WTC11 (cell line): ENCODE data around the gene KPTN. TPM values are rescaled to one million over a fixed set of nuclear protein-coding genes. Genes with fewer than 3 reads are reported as not detected.
A peak's percentile ranks its signal among the peaks of the same experiment; 100 is the strongest.

Experiments used
- ATF1 ChIP-seq: sonication (generic); formaldehyde crosslinking; IDR thresholded peaks from 2 replicates; pipeline ENCODE4 v1.8.1; 2023; ENCODE audit warnings: mild to moderate bottlenecking, moderate library complexity, missing genetic modification reagents
- CDX4 ChIP-seq: fragments of 250-450 bp; sonication (Bioruptor Pico); IDR thresholded peaks from 2 replicates; pipeline ENCODE4 v1.9.0; 2021; ENCODE audit warnings: moderate library complexity, mild to moderate bottlenecking, inconsistent platforms, borderline replicate concordance
- CREB1 ChIP-seq: sonication (generic); formaldehyde crosslinking; IDR thresholded peaks from 2 replicates; pipeline ENCODE4 v1.8.0; 2023; ENCODE audit warnings: mild to moderate bottlenecking, missing genetic modification reagents
- CTCF ChIP-seq: fragments of 200-600 bp; IDR thresholded peaks from 2 replicates; pipeline ENCODE4 v1.8.0; 2022; ENCODE audit warnings: antibody characterized with exemption
- E2F1 ChIP-seq: sonication (generic); formaldehyde crosslinking; IDR thresholded peaks from 2 replicates; pipeline ENCODE4 v1.8.0; 2022; ENCODE audit warnings: mild to moderate bottlenecking, missing genetic modification reagents
- ERG ChIP-seq: fragments of 250-450 bp; sonication (Bioruptor Pico); IDR thresholded peaks from 2 replicates; pipeline ENCODE4 v1.8.0; 2021; ENCODE audit warnings: mild to moderate bottlenecking
- HMGXB4 ChIP-seq: sonication (generic); formaldehyde crosslinking; IDR thresholded peaks from 2 replicates; pipeline ENCODE4 v1.8.1; 2023; ENCODE audit warnings: mild to moderate bottlenecking, moderate library complexity, missing genetic modification reagents
- IRF1 ChIP-seq: sonication (generic); formaldehyde crosslinking; IDR thresholded peaks from 2 replicates; pipeline ENCODE4 v1.8.0; 2023; ENCODE audit warnings: missing genetic modification reagents
- JAZF1 ChIP-seq: fragments of 250-450 bp; sonication (Bioruptor Pico); IDR thresholded peaks from 2 replicates; pipeline ENCODE4 v1.9.0; 2021; ENCODE audit warnings: moderate library complexity, mild to moderate bottlenecking, inconsistent platforms
- MLX ChIP-seq: sonication (generic); formaldehyde crosslinking; IDR thresholded peaks from 2 replicates; pipeline ENCODE4 v1.8.1; 2023; ENCODE audit warnings: mild to moderate bottlenecking, missing genetic modification reagents, moderate library complexity
- MYBL2 ChIP-seq: sonication (generic); formaldehyde crosslinking; IDR thresholded peaks from 2 replicates; pipeline ENCODE4 v1.8.1; 2023; ENCODE audit warnings: mild to moderate bottlenecking, moderate library complexity, missing genetic modification reagents
- NFATC4 ChIP-seq: fragments of 250-450 bp; sonication (Bioruptor Pico); IDR thresholded peaks from 2 replicates; pipeline ENCODE4 v1.9.0; 2021; ENCODE audit warnings: mild to moderate bottlenecking
- NFE2L1 ChIP-seq: sonication (generic); formaldehyde crosslinking; IDR thresholded peaks from 2 replicates; pipeline ENCODE4 v1.8.1; 2023; ENCODE audit warnings: missing genetic modification reagents
- NFYB ChIP-seq: sonication (generic); formaldehyde crosslinking; conservative IDR thresholded peaks from 2 replicates; pipeline ENCODE4 v1.8.0; 2022; ENCODE audit warnings: low read depth, missing genetic modification reagents
- PREB ChIP-seq: sonication (generic); formaldehyde crosslinking; IDR thresholded peaks from 2 replicates; pipeline ENCODE4 v1.8.1; 2022; ENCODE audit warnings: mild to moderate bottlenecking, missing genetic modification reagents, moderate library complexity, borderline replicate concordance
- SMAD3 ChIP-seq: sonication (generic); formaldehyde crosslinking; IDR thresholded peaks from 2 replicates; pipeline ENCODE4 v1.8.0; 2022; ENCODE audit warnings: missing genetic modification reagents, mild to moderate bottlenecking, borderline replicate concordance
- SOX15 ChIP-seq: fragments of 250-450 bp; sonication (Bioruptor Pico); IDR thresholded peaks from 2 replicates; pipeline ENCODE4 v1.9.0; 2021; ENCODE audit warnings: mild to moderate bottlenecking
- SP1 ChIP-seq: sonication (generic); formaldehyde crosslinking; conservative IDR thresholded peaks from 2 replicates; pipeline ENCODE4 v1.8.1; 2022; ENCODE audit warnings: missing genetic modification reagents
- TEAD1 ChIP-seq: sonication (generic); formaldehyde crosslinking; IDR thresholded peaks from 2 replicates; pipeline ENCODE4 v1.8.0; 2022; ENCODE audit warnings: mild to moderate bottlenecking, missing genetic modification reagents
- TEAD4 ChIP-seq: sonication (generic); formaldehyde crosslinking; IDR thresholded peaks from 2 replicates; pipeline ENCODE4 v1.8.0; 2022; ENCODE audit warnings: mild to moderate bottlenecking, missing genetic modification reagents
- USF2 ChIP-seq: sonication (generic); formaldehyde crosslinking; IDR thresholded peaks from 2 replicates; pipeline ENCODE4 v1.8.1; 2023; ENCODE audit warnings: mild to moderate bottlenecking, missing genetic modification reagents, moderate library complexity
- ZBTB43 ChIP-seq: sonication (generic); formaldehyde crosslinking; IDR thresholded peaks from 2 replicates; pipeline ENCODE4 v1.8.1; 2023; ENCODE audit warnings: mild to moderate bottlenecking, missing genetic modification reagents
- ZNF121 ChIP-seq: sonication (generic); formaldehyde crosslinking; IDR thresholded peaks from 2 replicates; pipeline ENCODE4 v1.8.0; 2023; ENCODE audit warnings: missing genetic modification reagents
- ZNF317 ChIP-seq: sonication (generic); formaldehyde crosslinking; IDR thresholded peaks from 2 replicates; pipeline ENCODE4 v1.8.1; 2023; ENCODE audit warnings: low read depth, mild to moderate bottlenecking, moderate library complexity, missing genetic modification reagents, borderline replicate concordance
- ZNF671 ChIP-seq: fragments of 250-450 bp; sonication (Bioruptor Pico); IDR thresholded peaks from 2 replicates; pipeline ENCODE4 v1.8.0; 2021; ENCODE audit warnings: mild to moderate bottlenecking
- total RNA-seq: library from RNA; stranded (reverse); gene quantifications from 3 replicates; pipeline ENCODE4 v1.2.3, GENCODE V29; 2021

KPTN gene
- total RNA-seq, 1 experiment from 2014 or later = 24.5 TPM

GRCh38 chr19:47483800-47484690 lies at the start of gene KPTN (continued):
- TF ChIP-seq TEAD1 (CRISPR knock-in tag) (peak; percentile 85; the same call in 1 of the 2 replicates), CTCF (peak; percentile 96), ZNF671 (0 out of 2 replicates have a peak, but pooled peaks have one; percentile 39), ATF1 (CRISPR knock-in tag) (peak; percentile 93; the same call in 1 of the 2 replicates), NFYB (CRISPR knock-in tag) (no peak), CREB1 (CRISPR knock-in tag) (peak; percentile 89), NFATC4 (CRISPR knock-in tag) (no peak), ERG (CRISPR knock-in tag) (peak; percentile 38), ZNF121 (CRISPR knock-in tag) (no peak), MLX (CRISPR knock-in tag) (no peak), IRF1 (CRISPR knock-in tag) (no peak), ZBTB43 (no peak), MYBL2 (no peak; the same call in 1 of the 2 replicates), TEAD4 (CRISPR knock-in tag) (0 out of 2 replicates have a peak, but pooled peaks have one; percentile 73), CDX4 (no peak), JAZF1 (no peak), E2F1 (CRISPR knock-in tag) (no peak), SOX15 (CRISPR knock-in tag) (no peak), PREB (CRISPR knock-in tag) (no peak), SP1 (peak; percentile 68), SMAD3 (CRISPR knock-in tag) (no peak), ZNF317 (CRISPR knock-in tag) (no peak), USF2 (CRISPR knock-in tag) (0 out of 2 replicates have a peak, but pooled peaks have one; percentile 37), HMGXB4 (CRISPR knock-in tag) (peak; percentile 60), NFE2L1 (CRISPR knock-in tag) (no peak)
